Activated T-helper 17 cell treated with anti-CD3 and anti-CD28 coated beads, Interleukin-2, amount 50 U/mL, for 72 hours (primary cell): ENCODE data around the gene EDA. TPM values are rescaled to one million over a fixed set of nuclear protein-coding genes. Genes with fewer than 3 reads are reported as not detected.
A peak's percentile ranks its signal among the peaks of the same experiment; 100 is the strongest.
"Not testable (repeated sequence)": the region's sequence is repeated elsewhere in the genome, so short reads cannot be mapped to it uniquely, and the experiment has no call there.

Experiments used
- ATAC-seq: fragments of 150-1000 bp; cut with Tn5 transposase; replicated peaks from 2 replicates; pipeline ENCODE4 v1.10.0; 2021; ENCODE audit warnings: mild to moderate bottlenecking, moderate library complexity
- H3K27ac Mint-ChIP-seq: one replicate; pipeline ENCODE4 v1.8.0; 2022; ENCODE audit warnings: mixed read lengths
- H3K27me3 Mint-ChIP-seq: one replicate; pipeline ENCODE4 v1.8.0; 2022; ENCODE audit warnings: mixed read lengths
- H3K36me3 Mint-ChIP-seq: one replicate; pipeline ENCODE4 v1.8.0; 2022; ENCODE audit warnings: low read depth, mild to moderate bottlenecking, mixed read lengths
- H3K4me1 Mint-ChIP-seq: one replicate; pipeline ENCODE4 v1.8.0; 2022; ENCODE audit warnings: mixed read lengths
- H3K4me3 Mint-ChIP-seq: one replicate; pipeline ENCODE4 v1.8.0; 2022; ENCODE audit warnings: mild to moderate bottlenecking, mixed read lengths
- H3K9me3 Mint-ChIP-seq: one replicate; pipeline ENCODE4 v1.8.0; 2022; ENCODE audit warnings: mixed read lengths
- total RNA-seq, 2 donors: library from RNA; stranded (reverse); gene quantifications; one replicate each; pipeline ENCODE4 v1.2.3, GENCODE V29; 2022

Gene EDA
- total RNA-seq, 2 donors from 2014 or later = 2.2 to 6.5 TPM

DNA sequence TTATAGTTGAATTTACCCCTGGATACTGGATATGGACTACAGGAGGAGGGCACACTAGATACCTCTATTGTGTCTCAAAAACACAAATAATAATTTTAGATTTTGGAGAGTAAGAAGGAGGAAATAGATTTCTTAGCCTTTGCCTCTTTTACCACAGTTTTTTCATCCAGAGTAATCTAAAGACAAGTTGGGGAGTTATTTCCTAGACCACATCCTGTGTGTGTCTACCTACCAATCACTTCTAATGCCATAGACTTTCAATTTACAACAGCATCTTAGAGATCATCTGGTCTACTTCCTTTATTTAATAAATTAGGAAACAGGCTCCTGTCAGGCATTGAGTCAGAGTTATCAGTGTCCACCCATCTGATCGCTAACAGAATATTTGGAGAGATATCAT is 191.5 kb downstream of the EDA start:
- no peaks in the 10 kb centered on the region for H3K4me1 Mint-ChIP-seq
- H3K9me3 Mint-ChIP-seq = peaks cover 6% of the 10 kb centered on the region
- no peaks in the 10 kb centered on the region for H3K36me3 Mint-ChIP-seq

DNA sequence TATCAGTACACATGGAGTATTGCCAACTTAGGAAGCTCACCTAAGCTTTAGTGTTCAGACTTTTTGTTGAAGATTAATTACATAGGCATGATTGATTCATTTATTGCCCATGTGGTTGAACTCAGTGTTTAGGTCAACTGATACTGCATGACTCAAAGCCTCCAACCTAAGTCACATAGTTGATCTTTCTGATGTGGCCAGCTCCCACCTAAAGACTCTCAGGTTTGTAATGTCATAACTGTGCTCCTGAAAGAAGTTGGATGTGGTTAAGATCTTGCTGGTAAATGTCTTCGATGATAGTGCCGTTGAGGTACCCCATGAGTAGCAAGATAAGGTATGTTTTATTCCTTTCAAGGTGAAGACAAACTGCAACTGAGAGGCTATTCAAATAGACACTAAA is 192.5 kb downstream of the EDA start:
- Mint-ChIP-seq H3K27ac (no peak overlapping the region), H3K4me3 (no peak overlapping the region), H3K36me3 (no peaks in the 10 kb centered on the region), H3K27me3 (no peaks in the 10 kb centered on the region), H3K9me3 (peaks cover 6% of the 10 kb centered on the region), H3K4me1 (no peaks in the 10 kb centered on the region)
- ATAC-seq = peak; percentile 95

More for the DNA sequence above, 191.5 kb downstream of the EDA start:
- no peak overlapping the region for H3K4me3 Mint-ChIP-seq
- H3K27me3 Mint-ChIP-seq = no peaks in the 10 kb centered on the region
- no peak overlapping the region for H3K27ac Mint-ChIP-seq
- ATAC-seq = peak; percentile 28

DNA sequence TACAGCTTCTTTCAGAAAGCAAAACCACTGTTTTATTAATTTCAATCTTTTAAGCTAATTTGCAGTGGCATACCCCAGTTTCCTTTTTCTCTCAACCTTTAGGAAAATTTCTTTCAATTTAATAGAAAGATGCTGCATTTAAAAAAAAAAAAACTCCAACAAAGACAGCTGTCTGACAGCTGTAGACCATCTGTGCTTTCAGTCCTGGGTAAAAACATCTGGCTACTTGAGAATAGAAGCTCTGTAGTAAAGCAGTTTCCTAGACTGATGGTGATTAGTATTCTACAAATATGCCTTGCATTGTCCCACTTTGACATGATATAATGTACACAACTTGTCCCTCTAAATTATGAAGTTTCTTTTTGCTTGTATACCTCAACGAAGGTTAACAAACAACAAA is 197.8 kb downstream of the EDA start:
- Mint-ChIP-seq H3K9me3 (peaks cover 12% of the 10 kb centered on the region), H3K4me3 (no peak overlapping the region), H3K27ac (no peak overlapping the region), H3K36me3 (no peaks in the 10 kb centered on the region), H3K4me1 (no peaks in the 10 kb centered on the region), H3K27me3 (no peaks in the 10 kb centered on the region)
- ATAC-seq = no peak

DNA sequence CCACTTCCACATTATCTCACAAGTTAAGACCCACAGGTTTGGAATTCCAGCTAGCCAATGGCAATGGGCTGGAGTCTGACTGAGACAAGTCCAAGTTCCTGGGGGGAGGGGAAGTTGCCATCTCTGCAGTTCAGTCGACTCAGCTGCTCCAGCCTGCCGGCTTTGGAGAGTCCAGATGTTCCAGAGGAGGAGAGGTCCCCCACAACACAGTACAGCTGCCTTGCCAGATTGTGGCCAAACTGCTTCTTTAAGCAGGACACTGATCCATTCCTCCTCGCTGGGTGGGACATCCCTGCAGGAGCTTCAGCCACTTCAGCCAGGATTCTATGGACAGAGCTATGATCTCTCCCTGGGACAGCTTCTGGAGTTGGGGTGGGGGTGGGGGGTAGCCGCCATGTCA is 199.2 kb downstream of the EDA start:
- Mint-ChIP-seq H3K27ac (no peak overlapping the region), H3K4me1 (no peaks in the 10 kb centered on the region)
- no peak for ATAC-seq

DNA sequence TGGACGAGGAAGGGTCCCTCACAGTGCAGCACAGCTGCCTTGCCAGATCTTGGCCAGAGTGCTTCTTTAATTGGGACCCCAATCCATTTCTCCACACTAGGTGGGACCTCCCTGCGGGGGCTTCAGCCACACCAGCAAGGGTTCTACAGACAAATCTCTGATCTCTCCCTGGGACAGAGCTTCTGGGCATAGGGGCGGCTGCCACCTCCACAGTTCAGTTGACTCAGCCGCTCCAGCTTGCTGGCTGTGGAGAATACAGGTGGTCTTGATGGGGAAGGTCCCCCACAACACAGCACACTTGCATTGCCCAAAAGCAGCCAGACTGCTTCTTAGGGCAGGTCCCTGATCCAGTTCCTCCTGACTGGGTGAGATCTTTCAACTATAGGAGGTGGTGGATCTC is 199.6 kb downstream of the EDA start:
- Mint-ChIP-seq H3K4me3 (no peak overlapping the region), H3K9me3 (peaks cover 16% of the 10 kb centered on the region), H3K4me1 (no peaks in the 10 kb centered on the region), H3K27ac (no peak overlapping the region), H3K36me3 (no peaks in the 10 kb centered on the region), H3K27me3 (no peaks in the 10 kb centered on the region)
- ATAC-seq = no peak

More for the DNA sequence above, 199.2 kb downstream of the EDA start:
- no peaks in the 10 kb centered on the region for H3K27me3 Mint-ChIP-seq
- H3K36me3 Mint-ChIP-seq = no peaks in the 10 kb centered on the region
- H3K9me3 Mint-ChIP-seq = peaks cover 16% of the 10 kb centered on the region
- no peak overlapping the region for H3K4me3 Mint-ChIP-seq

DNA sequence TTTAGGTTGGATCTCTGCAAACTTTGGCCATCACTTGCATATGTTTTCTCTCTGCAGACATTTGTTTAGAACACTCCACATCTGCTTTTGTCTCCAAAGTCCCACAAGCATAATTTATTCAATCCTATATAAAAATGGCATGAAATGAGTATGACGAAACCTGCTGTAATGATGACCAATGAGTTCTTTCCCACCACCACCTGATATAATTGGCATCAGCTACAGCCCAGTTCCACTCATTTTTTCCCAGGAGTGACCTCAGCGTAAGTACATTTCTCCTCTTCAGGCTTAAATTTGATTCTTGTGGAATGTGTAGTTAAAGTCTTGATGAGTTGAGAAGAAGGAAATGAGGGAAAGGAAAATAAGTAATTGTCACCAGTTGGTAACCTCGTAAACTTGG is 228.7 kb downstream of the EDA start:
- Mint-ChIP-seq H3K4me1 (no peaks in the 10 kb centered on the region), H3K4me3 (no peak overlapping the region), H3K9me3 (peaks cover 3% of the 10 kb centered on the region), H3K36me3 (no peaks in the 10 kb centered on the region), H3K27ac (no peak overlapping the region), H3K27me3 (no peaks in the 10 kb centered on the region)
- ATAC-seq = no peak

DNA sequence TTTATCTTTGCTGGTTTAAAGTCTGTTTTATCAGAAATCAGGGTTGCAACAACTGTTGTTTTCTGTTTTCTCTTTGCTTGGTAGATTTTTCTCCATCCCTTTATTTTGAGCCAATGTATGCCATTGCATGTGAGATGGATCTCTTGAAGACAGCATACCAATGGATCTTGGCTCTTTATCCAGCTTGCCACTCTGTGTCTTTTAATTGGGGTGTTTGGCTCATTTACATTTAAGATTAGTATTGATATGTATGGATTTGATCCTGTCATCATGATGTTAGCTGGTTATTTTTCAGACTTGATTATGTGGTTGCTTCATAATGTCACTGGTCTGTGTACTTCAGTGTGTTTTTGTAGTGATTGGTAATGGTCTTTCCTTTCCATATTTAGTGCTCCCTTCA is 244.1 kb downstream of the EDA start:
- H3K27ac Mint-ChIP-seq, H3K9me3 Mint-ChIP-seq, ATAC-seq, H3K27me3 Mint-ChIP-seq, H3K36me3 Mint-ChIP-seq, H3K4me1 Mint-ChIP-seq, H3K4me3 Mint-ChIP-seq: not testable (repeated sequence)

DNA sequence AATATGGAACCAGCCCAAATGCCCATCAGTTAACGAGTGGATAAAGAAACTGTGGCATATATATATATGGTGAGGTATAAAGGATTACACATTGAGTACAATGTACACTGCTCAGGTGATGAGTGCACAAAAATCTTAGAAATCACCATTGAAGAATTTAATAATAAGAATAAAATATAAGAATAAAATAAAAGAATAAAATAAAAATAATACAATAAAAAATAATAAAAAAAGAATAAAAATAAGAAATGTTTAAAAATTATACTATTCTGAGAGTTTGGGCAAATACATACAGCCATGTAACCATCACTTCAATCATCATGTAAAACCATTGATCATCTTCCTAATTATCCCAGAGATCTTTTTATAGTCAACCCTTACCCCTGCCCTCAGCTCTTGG is 260.3 kb downstream of the EDA start:
- Mint-ChIP-seq H3K36me3 (no peaks in the 10 kb centered on the region), H3K27me3 (no peaks in the 10 kb centered on the region)

DNA sequence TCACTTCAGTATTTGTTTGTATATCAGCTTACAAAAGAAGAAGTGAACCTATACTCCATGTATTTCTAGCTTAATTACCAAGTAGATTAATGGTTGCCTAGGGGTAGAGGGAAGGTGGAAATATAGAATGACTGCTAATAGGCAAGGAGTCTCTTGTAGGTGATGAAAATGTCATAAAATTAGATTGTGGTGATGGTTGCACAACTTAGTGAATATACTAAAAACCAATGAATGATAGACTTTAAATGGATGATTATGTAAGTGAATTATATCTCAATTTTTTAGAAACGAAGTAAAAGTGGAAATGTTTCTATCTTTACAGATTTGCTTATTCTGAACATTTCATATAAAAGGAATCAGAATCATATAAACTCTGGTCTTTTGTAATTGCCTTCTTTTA is 268.3 kb downstream of the EDA start:
- Mint-ChIP-seq H3K36me3 (no peaks in the 10 kb centered on the region), H3K4me1 (no peaks in the 10 kb centered on the region), H3K27me3 (no peaks in the 10 kb centered on the region), H3K4me3 (no peak overlapping the region), H3K9me3 (peaks cover 5% of the 10 kb centered on the region), H3K27ac (no peak overlapping the region)
- ATAC-seq = no peak

More for the DNA sequence above, 260.3 kb downstream of the EDA start:
- H3K4me1 Mint-ChIP-seq = no peaks in the 10 kb centered on the region
- no peak overlapping the region for H3K4me3 Mint-ChIP-seq
- peaks cover 8% of the 10 kb centered on the region for H3K9me3 Mint-ChIP-seq
- ATAC-seq = no peak
- H3K27ac Mint-ChIP-seq = no peak overlapping the region

DNA sequence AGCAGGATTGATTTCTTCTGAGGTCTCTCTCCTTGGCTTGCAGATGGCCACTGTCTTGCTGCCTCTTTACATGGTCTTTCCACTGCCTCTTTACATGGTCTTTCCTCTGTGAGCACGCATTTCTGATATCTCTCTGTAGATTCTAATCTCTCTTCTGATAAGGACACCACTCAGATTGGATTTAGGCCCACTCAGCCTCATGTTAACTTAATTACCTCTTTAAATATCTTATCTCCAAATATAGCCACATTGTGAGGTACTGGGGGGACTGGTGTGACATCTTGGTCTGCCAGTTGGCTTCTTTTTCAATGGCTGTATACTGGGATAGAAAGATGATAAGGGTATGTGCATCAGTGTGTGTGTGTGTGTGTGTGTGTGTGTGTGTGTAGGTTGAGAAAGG is 280.1 kb downstream of the EDA start:
- ATAC-seq = no peak
- Mint-ChIP-seq H3K27me3 (no peaks in the 10 kb centered on the region), H3K27ac (no peak overlapping the region), H3K4me1 (no peaks in the 10 kb centered on the region), H3K4me3 (no peak overlapping the region), H3K9me3 (no peaks in the 10 kb centered on the region), H3K36me3 (no peaks in the 10 kb centered on the region)

DNA sequence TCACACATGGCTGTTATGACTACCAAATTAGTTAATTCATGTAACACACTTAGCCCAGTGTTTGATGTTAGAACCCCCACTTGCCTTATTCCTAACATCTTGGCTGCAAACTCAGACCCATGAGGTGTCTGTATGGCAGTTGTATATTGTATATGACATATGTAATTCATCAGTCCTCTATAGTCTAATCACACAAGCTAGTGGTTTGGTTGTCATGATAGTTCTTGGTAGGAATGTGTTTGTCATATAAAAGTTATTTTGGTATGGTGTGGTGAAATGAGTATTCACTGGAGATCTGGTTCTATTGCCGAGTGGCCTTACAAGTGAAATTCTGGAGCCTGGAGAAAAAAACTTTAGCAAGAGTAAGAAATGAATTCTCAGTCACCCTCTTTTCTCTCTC is 284.6 kb downstream of the EDA start:
- H3K4me3 Mint-ChIP-seq = no peak overlapping the region
- H3K27ac Mint-ChIP-seq = no peak overlapping the region
- H3K9me3 Mint-ChIP-seq = no peaks in the 10 kb centered on the region
- no peaks in the 10 kb centered on the region for H3K36me3 Mint-ChIP-seq
- no peaks in the 10 kb centered on the region for H3K4me1 Mint-ChIP-seq
- no peaks in the 10 kb centered on the region for H3K27me3 Mint-ChIP-seq
- no peak for ATAC-seq

DNA sequence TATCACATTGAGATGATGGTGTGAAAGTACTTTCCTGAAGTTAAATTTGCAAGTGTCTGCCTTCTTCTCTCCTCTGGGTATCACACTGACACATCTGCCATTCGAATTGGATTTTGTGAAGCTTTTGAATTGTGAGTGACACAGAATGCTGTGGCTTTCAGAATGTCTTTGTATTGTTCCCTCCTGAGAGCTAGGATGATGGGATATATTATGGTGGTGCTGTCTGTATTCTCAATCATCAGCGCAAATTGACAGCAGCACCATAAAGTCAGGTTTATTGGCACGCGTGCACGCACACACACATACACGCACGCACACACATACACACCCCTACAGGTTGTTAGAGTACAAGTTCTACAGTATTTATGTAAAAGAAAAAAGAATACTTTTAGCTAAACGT is 290.5 kb downstream of the EDA start:
- ATAC-seq = no peak
- H3K4me3 Mint-ChIP-seq = no peak overlapping the region
- H3K9me3 Mint-ChIP-seq = peaks cover 4% of the 10 kb centered on the region
- H3K36me3 Mint-ChIP-seq = no peaks in the 10 kb centered on the region
- H3K27me3 Mint-ChIP-seq = no peaks in the 10 kb centered on the region
- H3K27ac Mint-ChIP-seq = no peak overlapping the region
- H3K4me1 Mint-ChIP-seq = no peaks in the 10 kb centered on the region

DNA sequence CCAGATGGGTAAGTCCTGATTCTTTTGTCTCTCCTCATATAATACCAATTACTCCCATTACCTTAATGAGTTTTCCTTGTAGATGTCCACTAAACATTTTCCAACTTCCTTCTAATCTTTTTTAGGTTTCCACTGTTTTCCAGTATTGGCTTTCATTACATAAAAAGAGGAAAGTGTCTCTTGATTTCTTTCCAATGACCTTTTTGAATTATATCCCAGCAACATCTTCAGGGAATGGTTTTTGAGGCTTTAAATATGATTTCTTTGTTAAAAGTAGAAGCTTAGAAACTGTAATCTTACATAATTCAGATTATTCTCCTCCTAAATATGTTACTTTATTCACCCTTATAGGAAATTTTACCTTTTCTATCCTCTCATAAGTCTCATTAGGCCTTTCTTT is 298.9 kb downstream of the EDA start:
- no peak overlapping the region for H3K4me3 Mint-ChIP-seq
- H3K27me3 Mint-ChIP-seq = no peaks in the 10 kb centered on the region
- H3K9me3 Mint-ChIP-seq = no peaks in the 10 kb centered on the region
- no peaks in the 10 kb centered on the region for H3K36me3 Mint-ChIP-seq
- H3K27ac Mint-ChIP-seq = no peak overlapping the region
- no peaks in the 10 kb centered on the region for H3K4me1 Mint-ChIP-seq
- no peak for ATAC-seq

DNA sequence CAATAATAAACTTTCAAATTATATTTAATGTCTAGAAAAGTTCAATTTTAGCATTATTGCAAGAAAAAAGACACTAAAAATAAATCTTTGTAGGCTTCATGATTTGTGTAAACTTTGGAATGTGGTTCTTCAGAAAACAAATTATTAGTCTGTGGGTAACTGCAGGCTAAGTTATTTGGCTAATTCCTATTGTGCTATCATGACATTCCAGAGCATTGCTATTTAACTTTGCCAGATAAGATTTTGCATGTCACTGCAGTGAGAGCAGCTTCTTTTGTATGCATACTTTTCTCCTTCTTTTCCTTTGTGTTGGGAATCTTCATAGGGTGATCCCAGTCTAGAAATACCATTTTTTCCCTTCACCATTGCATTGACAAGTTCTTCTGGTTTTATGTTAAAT is 303.8 kb downstream of the EDA start:
- H3K9me3 Mint-ChIP-seq = peaks cover under 1% of the 10 kb centered on the region
- H3K27me3 Mint-ChIP-seq = no peaks in the 10 kb centered on the region
- no peaks in the 10 kb centered on the region for H3K4me1 Mint-ChIP-seq
- no peaks in the 10 kb centered on the region for H3K36me3 Mint-ChIP-seq
- no peak for ATAC-seq
- H3K4me3 Mint-ChIP-seq = no peak overlapping the region
- H3K27ac Mint-ChIP-seq = no peak overlapping the region

DNA sequence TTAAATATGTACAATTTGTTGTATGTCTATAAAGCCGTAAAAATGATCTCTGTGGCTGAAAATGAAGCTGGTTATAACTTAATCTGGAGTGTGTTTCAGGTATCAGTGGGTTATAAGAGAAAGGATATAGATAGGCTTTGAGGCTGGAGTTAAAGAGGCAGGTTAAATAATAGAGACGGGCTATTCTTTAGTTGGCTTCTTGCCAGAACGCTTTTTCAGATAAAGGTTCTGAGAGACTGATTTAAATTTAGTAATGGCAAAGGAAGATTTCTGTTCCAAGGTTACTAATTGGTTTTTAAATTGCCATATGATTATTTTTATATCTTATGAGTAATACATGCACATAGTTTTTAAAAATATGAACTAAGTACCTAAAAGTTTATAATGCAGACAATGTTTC is 316.4 kb downstream of the EDA start:
- no peaks in the 10 kb centered on the region for H3K27me3 Mint-ChIP-seq
- no peaks in the 10 kb centered on the region for H3K4me1 Mint-ChIP-seq
- H3K9me3 Mint-ChIP-seq = peaks cover 7% of the 10 kb centered on the region
- no peak overlapping the region for H3K27ac Mint-ChIP-seq
- no peak for ATAC-seq
- no peak overlapping the region for H3K4me3 Mint-ChIP-seq
- H3K36me3 Mint-ChIP-seq = no peaks in the 10 kb centered on the region

DNA sequence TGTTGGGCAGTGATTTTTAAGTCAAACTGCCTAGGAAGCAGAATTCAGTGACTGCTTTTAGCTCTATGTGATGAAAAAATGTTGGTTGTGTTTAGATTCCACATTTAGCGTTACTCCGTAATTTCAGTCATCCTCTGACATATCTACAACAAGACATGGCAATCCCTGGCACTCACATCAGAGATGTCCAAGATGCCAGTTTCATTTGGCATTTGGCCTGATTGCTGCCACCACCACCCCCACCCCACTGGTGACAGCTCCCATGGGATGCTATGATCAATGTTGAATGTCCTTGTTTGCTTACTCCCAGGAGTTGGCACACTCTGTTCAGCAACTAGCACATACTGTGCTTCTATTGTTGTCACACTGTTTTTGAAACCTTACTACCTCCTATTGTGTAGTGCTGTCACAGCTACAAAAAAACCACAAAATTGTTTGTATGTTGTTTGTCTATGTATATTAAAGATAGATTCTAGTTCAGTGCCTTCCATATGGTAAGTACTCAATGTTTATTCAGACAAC is 332.4 kb downstream of the EDA start:
- Mint-ChIP-seq H3K27me3 (no peaks in the 10 kb centered on the region), H3K36me3 (no peaks in the 10 kb centered on the region), H3K27ac (no peak overlapping the region), H3K4me1 (no peaks in the 10 kb centered on the region), H3K4me3 (no peak overlapping the region), H3K9me3 (no peaks in the 10 kb centered on the region)
- ATAC-seq = no peak
